Activated T-cell treated with anti-CD3 and anti-CD28 coated beads, Interleukin-2, amount 50 U/mL, for 4 hours (primary cell): Measurements from ENCODE around the gene MCTP1. TPM values are rescaled to one million over a fixed set of nuclear protein-coding genes. Genes with fewer than 3 reads are reported as not detected.

Experiments
- ATAC-seq, 2 donors: fragments of 200-7000 bp; cut with Tn5 transposase; one replicate each; pipeline ENCODE4 v1.10.0; 2021
- DNase-seq: peaks from one replicate; pipeline ENCODE4 v3.0.0-alpha.2; 2020
- H3K27me3 Mint-ChIP-seq: one replicate; pipeline ENCODE4 v1.8.0; 2021; ENCODE audit warnings: low read depth, mixed read lengths
- H3K36me3 Mint-ChIP-seq: one replicate; pipeline ENCODE4 v1.8.0; 2022; ENCODE audit warnings: mixed read lengths; ENCODE audit not compliant: insufficient read depth
- H3K4me1 Mint-ChIP-seq: one replicate; pipeline ENCODE4 v1.8.0; 2021; ENCODE audit warnings: low read depth, mixed read lengths
- H3K4me3 Mint-ChIP-seq: one replicate; pipeline ENCODE4 v1.8.0; 2021; ENCODE audit warnings: mild to moderate bottlenecking, moderate library complexity, mixed read lengths
- H3K9me3 Mint-ChIP-seq: one replicate; pipeline ENCODE4 v1.8.0; 2021; ENCODE audit warnings: mixed read lengths
- total RNA-seq, 3 donors: library from RNA; stranded (reverse); gene quantifications; one replicate each; pipeline ENCODE4 v1.2.1, GENCODE V29; 2021

MCTP1 gene
- total RNA-seq, 3 donors from 2014 or later: 0.30 to 1.1 (median 0.92) TPM

DNA sequence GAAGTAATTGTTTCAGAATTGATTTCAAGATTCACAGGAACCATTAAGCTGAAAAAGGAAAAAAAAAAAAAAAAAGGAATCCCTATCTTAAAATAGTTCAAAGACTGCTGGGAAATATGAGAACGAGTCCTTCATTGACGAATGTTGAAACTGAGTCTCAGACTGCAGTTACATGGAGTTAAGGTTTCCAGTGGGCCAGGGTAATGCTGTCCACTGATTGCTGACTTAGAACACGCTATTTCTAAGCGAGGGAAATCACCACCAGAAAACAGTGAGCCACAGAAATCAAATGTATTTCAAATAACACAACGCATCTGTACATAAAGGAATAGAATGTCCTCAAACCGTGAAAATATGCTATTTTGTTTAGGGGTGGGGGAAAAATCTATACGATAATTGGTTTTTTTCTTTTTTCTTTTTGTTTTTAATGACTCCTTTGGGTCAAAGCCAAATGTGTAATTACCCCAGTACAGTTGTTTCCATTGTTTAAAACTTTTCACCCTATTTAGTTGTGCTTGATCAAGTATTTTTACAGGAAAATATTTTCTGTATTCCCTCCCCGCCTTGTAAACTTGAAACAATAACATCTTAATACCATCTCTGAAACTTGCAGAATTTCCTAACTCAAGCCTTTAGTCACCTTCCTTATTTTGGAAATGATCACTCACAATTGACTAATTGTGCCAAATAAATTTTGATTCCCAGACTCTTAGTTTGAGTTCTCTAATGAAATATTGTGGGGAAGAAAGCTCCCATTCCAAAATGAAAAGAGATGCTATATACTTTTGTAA, 208.3 kb downstream of the MCTP1 start:
- DNase-seq (no peak), ATAC-seq (no peak)
- Mint-ChIP-seq H3K9me3 (no peaks in the 10 kb centered on the region), H3K36me3 (no peaks in the 10 kb centered on the region), H3K4me3 (no peak overlapping the region), H3K4me1 (peaks cover 5% of the 10 kb centered on the region), H3K27me3 (no peaks in the 10 kb centered on the region)

DNA sequence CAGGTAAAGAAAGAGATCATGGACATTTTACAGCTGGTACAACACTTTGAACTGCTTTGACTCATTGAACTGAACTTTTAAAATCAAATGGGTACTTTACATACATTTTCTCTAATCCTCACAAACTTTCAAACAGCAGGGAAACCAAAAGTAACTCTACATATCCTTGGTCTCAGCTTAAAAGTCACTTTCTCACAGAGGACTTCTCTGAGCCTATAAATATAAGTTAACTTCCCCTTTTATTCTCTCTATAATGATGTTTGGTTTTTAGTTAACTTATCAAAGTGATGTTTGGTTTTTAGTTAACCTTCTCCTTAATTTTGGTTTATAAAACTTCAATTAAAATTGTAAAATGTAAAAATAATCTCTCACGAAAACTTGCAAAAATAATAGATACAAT, 209.8 kb downstream of the MCTP1 start:
- ATAC-seq: no peak
- DNase-seq: no peak

DNA sequence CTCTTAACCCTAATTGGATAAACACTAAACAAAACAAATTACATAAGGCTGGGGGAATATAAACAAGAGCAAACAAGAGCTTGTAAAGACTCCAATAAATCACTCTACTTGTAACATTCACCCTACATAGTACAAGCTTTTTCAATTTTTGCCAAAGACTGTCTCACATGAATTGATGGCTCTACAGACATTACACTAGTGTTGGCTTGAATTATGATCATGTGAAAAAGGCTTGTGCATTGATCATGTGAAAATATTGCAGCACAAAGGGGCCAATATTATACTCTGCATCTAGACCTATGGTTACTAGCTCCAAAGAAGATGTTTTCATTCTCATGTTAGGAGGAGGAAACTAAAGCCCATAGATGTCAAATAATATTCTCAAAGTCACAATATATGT, 212.6 kb downstream of the MCTP1 start:
- H3K9me3 Mint-ChIP-seq: no peaks in the 10 kb centered on the region
- ATAC-seq (no peak), DNase-seq (no peak)
- H3K4me3 Mint-ChIP-seq: no peak overlapping the region
- H3K36me3 Mint-ChIP-seq: no peaks in the 10 kb centered on the region
- no peaks in the 10 kb centered on the region for H3K27me3 Mint-ChIP-seq
- no peaks in the 10 kb centered on the region for H3K4me1 Mint-ChIP-seq

More for the DNA sequence above, 209.8 kb downstream of the MCTP1 start:
- no peaks in the 10 kb centered on the region for H3K36me3 Mint-ChIP-seq
- H3K9me3 Mint-ChIP-seq: no peaks in the 10 kb centered on the region
- H3K27me3 Mint-ChIP-seq: no peaks in the 10 kb centered on the region
- no peaks in the 10 kb centered on the region for H3K4me1 Mint-ChIP-seq
- no peak overlapping the region for H3K4me3 Mint-ChIP-seq

DNA sequence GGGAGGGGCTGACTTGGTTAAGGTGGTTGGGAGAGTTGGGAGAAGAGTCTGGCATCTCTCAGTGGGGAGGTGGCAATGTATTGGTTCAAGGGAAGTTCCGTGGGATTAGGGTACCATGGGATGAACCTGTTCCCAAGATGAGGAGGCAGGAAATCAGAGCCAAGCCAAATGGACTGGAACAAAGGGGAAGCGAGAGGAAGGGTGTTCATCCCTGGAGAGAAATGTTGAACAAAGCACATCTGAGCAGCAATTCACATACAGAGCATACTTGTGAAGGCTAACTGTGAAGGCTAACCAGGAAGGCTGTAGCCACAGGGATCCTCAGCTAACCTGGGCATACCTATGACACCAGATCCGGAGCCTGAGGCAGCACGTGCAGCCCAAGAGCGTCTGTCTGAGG, 214.0 kb downstream of the MCTP1 start:
- DNase-seq (no peak), ATAC-seq (no peak)
- Mint-ChIP-seq H3K36me3 (no peaks in the 10 kb centered on the region), H3K9me3 (no peaks in the 10 kb centered on the region), H3K27me3 (no peaks in the 10 kb centered on the region), H3K4me1 (no peaks in the 10 kb centered on the region), H3K4me3 (no peak overlapping the region)

DNA sequence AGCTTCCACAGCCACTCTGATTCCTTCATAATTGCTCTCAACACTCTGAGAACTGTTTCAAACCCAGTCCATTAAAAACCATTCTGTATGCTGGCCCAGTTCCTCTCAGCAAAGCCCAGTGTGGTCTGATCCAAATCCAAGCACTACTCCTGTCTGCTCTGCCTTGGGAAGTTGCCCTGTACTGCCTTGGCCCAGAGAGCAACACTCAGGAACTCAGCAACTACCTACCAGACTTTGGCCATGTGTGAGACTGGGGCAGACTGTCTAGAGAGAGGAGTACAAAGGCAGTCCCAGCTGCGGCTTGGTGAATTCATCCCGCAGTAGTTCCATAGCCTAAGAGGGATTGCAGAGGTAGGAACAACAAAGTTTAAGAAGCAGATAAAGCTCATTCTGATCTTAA, 214.4 kb downstream of the MCTP1 start:
- ATAC-seq (no peak), DNase-seq (no peak)
- Mint-ChIP-seq H3K4me3 (no peak overlapping the region), H3K9me3 (no peaks in the 10 kb centered on the region), H3K36me3 (no peaks in the 10 kb centered on the region), H3K4me1 (no peaks in the 10 kb centered on the region), H3K27me3 (no peaks in the 10 kb centered on the region)

DNA sequence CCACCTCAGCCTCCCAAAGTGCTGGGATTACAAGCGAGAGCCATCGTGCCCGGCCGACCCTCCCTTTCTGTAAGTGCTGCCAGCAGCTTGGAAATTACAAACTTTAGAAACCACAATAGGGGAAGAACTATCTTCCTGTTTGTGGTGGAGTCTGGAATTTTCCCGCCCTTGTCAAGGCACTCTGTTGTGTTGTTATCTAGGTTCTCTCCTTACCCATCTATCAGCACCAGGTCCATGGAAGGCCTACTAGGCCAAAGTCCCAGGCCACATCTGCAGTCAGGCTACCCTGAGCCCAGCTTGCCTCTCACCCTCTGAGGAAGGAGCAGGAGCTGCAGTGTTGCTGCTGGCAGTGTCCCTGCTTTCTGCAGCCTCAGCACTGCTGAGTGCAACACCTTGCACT, 214.9 kb downstream of the MCTP1 start:
- Mint-ChIP-seq H3K4me3 (no peak overlapping the region), H3K36me3 (no peaks in the 10 kb centered on the region), H3K4me1 (no peaks in the 10 kb centered on the region), H3K27me3 (no peaks in the 10 kb centered on the region), H3K9me3 (no peaks in the 10 kb centered on the region)
- DNase-seq (no peak), ATAC-seq (no peak)

DNA sequence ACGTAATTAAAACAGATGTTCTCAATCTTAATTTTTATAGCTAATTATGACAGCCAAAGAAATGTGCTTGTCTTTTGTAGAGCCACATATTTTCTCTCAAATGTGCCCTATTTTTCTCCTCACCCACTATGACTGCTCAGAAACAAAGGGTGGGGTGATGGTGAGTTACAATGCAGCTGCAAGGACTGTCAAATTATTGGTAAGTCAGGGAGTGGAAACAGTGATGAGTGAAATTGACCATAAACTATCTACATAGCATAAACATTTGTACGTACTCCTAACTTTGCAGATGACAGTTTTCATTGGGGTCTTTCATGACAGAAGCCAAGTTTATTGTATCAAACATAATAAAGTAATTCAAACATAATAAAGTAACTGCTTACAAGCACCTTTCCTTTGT, 215.9 kb downstream of the MCTP1 start:
- Mint-ChIP-seq H3K4me3 (no peak overlapping the region), H3K9me3 (no peaks in the 10 kb centered on the region), H3K27me3 (no peaks in the 10 kb centered on the region), H3K4me1 (no peaks in the 10 kb centered on the region), H3K36me3 (no peaks in the 10 kb centered on the region)
- no peak for DNase-seq
- no peak for ATAC-seq

DNA sequence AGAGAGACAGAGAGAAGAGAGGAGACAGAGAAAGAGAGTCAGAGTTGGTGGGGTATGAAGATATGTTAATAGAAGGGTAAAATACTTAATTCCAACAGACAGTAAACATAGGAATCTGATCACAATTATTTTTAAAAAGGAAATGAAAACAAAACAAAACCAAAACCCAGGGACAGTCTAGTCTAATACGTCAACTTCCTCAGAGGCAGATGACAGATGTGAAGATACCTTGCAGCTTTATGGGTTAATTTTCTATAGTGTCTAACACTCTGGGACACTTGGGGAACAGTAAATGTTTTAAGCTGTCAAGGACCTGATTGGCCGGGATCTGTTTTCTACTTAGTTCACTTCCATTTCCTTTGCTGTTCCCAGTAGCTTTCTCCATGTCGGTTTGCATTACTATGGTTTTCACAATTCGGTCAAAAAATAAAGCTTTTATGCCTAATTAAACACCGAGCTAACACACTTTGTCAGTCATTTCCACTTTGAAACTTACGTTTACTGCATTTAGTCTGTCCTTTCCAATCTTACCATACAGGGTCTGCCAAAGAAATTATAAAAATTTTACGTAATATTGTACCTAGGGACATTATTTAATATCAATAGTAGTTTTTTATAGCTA, 216.5 kb downstream of the MCTP1 start:
- H3K27me3 Mint-ChIP-seq: no peaks in the 10 kb centered on the region
- ATAC-seq: no peak
- no peaks in the 10 kb centered on the region for H3K4me1 Mint-ChIP-seq
- H3K4me3 Mint-ChIP-seq: no peak overlapping the region
- no peaks in the 10 kb centered on the region for H3K36me3 Mint-ChIP-seq
- no peak for DNase-seq
- no peaks in the 10 kb centered on the region for H3K9me3 Mint-ChIP-seq

DNA sequence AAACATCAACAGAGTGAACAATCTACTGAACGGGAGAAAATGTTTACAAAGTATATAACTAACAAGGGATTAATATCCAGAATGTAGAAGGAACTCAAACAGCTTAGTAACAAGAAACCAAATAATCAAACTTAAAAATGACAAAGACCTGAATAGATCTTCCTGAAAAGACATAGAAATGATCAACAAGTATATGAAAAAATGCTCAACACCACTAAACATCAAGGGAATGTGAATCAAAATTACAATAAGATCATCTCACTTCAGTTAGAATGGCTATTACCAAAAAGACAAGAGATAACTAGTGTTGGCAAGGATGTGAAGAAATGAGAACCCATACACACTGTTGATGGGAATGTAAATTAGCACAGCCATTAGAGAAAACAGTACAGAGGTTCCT, 218.8 kb downstream of the MCTP1 start:
- ATAC-seq: no peak
- H3K4me3 Mint-ChIP-seq: no peak overlapping the region

DNA sequence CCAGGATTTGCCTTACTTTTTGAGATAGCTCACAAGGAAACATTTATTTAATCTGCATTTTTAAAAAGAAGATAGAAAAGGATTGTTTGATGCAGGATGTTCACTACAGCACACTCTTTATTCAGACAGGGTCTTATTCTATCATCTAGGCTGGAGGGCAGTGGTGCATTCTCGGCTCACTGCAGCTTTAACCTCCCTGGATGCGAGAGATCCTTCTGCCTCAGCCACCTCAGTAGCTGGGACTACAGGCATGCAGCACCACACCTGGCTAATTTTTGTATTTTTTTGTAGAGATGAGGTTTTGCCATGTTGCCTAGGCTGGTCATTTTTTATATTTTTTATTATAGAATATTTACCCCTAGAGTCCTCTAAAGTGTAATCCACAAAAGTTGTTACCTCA, 221.4 kb downstream of the MCTP1 start:
- Mint-ChIP-seq H3K36me3 (no peaks in the 10 kb centered on the region), H3K4me1 (no peaks in the 10 kb centered on the region), H3K9me3 (no peaks in the 10 kb centered on the region), H3K4me3 (no peak overlapping the region), H3K27me3 (no peaks in the 10 kb centered on the region)
- no peak for ATAC-seq
- DNase-seq: no peak

More for the DNA sequence above, 218.8 kb downstream of the MCTP1 start:
- no peaks in the 10 kb centered on the region for H3K36me3 Mint-ChIP-seq
- no peaks in the 10 kb centered on the region for H3K9me3 Mint-ChIP-seq
- H3K27me3 Mint-ChIP-seq: no peaks in the 10 kb centered on the region
- H3K4me1 Mint-ChIP-seq: no peaks in the 10 kb centered on the region
- no peak for DNase-seq

DNA sequence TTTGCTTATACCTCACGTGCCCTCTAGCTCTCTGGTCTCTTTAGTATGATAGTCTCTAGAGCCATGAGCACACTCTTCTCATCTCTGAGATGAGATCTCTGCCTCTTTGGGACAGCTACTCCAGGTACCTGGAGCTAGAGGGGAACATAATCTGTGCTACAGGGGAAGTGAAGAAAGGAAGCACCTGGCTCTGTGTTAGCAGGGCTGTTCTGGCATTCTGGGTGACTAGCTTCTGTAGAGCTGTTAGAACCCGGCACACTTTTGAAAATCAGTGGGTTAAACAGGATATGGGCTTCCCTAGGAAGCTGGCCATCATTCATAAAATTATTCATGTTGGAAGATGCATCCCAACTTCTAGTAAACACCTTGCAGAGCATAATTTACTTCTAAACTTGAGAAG, 224.8 kb downstream of the MCTP1 start:
- Mint-ChIP-seq H3K9me3 (no peaks in the 10 kb centered on the region), H3K4me1 (no peaks in the 10 kb centered on the region), H3K27me3 (no peaks in the 10 kb centered on the region), H3K4me3 (no peak overlapping the region), H3K36me3 (no peaks in the 10 kb centered on the region)
- DNase-seq: no peak
- no peak for ATAC-seq

DNA sequence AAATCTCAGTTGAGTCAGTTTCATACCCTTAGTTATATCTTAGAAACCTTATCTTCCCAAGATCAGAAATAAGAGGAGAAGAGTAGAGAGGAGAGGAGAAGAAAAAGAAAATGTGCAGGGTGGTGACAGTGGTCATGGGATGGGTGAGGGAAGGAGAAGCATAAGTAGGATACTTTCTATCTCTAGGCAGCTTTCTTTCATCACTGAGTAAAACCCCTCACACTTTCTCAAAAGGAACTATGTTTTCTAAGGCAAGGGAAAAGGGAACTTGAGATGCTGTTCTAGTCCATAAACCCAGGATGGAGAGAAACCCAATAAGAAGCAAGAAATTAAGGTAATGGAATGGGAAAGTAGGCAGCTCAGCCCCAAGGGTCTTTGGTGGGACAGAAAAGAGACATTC, 225.3 kb downstream of the MCTP1 start:
- Mint-ChIP-seq H3K4me3 (no peak overlapping the region), H3K4me1 (no peaks in the 10 kb centered on the region), H3K27me3 (no peaks in the 10 kb centered on the region), H3K36me3 (no peaks in the 10 kb centered on the region), H3K9me3 (no peaks in the 10 kb centered on the region)
- DNase-seq (no peak), ATAC-seq (no peak)

DNA sequence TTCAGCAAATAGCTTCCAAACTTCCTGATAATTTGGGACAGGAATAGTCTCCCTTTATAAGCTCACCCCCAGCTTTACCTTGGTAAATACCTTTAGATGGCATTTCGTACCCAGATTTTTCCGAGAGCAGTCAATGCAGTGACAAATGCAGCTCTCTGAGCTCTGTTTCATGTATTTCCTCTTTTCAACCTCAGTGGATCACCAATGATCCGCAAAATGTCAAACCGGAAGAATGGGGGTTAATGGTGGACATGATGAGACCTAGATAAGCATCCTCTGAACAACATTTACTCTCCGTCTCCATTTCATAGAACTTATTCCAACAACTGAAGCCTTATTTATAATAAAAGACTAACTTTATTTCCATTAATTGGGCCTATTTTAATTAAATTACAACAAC, 227.3 kb downstream of the MCTP1 start:
- H3K9me3 Mint-ChIP-seq: no peaks in the 10 kb centered on the region
- H3K36me3 Mint-ChIP-seq: no peaks in the 10 kb centered on the region
- ATAC-seq (no peak), DNase-seq (no peak)
- no peaks in the 10 kb centered on the region for H3K4me1 Mint-ChIP-seq
- H3K4me3 Mint-ChIP-seq: no peak overlapping the region
- H3K27me3 Mint-ChIP-seq: no peaks in the 10 kb centered on the region

DNA sequence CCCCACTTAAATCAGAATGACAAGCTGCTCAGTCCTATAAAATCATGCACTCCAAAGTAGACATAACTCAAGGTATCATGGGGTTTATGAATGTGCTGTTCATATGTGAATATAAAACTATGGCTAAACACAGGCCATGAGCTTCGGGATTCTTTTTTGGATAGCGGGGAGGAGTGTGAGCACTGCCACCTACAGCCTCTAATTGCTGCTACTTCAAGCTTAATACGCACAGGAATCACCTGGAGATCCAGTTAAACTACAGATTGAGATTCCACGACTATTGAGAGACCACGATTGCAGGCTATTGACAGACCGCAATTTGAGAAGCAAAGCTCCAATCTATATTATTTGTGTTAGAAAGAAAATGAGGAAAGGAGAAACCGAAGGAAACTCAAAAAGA, 231.6 kb downstream of the MCTP1 start:
- Mint-ChIP-seq H3K4me3 (no peak overlapping the region), H3K9me3 (no peaks in the 10 kb centered on the region), H3K4me1 (no peaks in the 10 kb centered on the region), H3K27me3 (no peaks in the 10 kb centered on the region), H3K36me3 (no peaks in the 10 kb centered on the region)
- ATAC-seq (no peak), DNase-seq (no peak)

DNA sequence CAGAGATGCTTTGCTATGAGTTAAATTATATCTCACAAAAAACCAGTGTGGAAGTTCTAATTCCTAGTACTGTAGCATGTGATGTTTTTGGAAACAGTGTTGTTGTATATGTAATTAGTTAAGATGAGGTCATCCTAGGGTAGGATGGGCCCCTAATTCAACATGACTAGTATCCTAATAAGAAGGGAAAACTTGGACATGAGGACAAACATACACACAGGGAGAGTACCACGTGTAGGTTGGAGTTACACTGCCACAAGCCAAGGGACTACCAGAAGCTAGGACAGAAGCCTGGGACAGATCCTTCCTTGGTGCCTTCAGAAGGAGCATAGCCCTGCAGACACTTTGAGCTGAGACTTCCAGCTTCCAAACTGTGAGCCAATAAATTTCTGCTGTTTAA, 234.2 kb downstream of the MCTP1 start:
- Mint-ChIP-seq H3K4me1 (no peaks in the 10 kb centered on the region), H3K36me3 (no peaks in the 10 kb centered on the region), H3K27me3 (no peaks in the 10 kb centered on the region), H3K4me3 (no peak overlapping the region), H3K9me3 (no peaks in the 10 kb centered on the region)
- ATAC-seq: no peak
- no peak for DNase-seq
